Hematopoietic multipotent progenitor cell (in vitro differentiated cells): ENCODE results near the gene CAMK2N2. TPM values are rescaled to one million over a fixed set of nuclear protein-coding genes. Genes with fewer than 3 reads are reported as not detected.

Experiments
- DNase-seq, 3 donors: peaks; one replicate each; pipeline ENCODE4 v3.0.0-alpha.2; 2011 to 2015; ENCODE audit warnings: low read depth in 2 of 3, low spot score in 2 of 3
- total RNA-seq: library from RNA; depleted of rRNA; stranded (reverse); fragments of >200 nt; gene quantifications from one replicate; pipeline ENCODE4 v1.2.3, GENCODE V29; 2012

CAMK2N2 gene
- not detected for total RNA-seq

DNA sequence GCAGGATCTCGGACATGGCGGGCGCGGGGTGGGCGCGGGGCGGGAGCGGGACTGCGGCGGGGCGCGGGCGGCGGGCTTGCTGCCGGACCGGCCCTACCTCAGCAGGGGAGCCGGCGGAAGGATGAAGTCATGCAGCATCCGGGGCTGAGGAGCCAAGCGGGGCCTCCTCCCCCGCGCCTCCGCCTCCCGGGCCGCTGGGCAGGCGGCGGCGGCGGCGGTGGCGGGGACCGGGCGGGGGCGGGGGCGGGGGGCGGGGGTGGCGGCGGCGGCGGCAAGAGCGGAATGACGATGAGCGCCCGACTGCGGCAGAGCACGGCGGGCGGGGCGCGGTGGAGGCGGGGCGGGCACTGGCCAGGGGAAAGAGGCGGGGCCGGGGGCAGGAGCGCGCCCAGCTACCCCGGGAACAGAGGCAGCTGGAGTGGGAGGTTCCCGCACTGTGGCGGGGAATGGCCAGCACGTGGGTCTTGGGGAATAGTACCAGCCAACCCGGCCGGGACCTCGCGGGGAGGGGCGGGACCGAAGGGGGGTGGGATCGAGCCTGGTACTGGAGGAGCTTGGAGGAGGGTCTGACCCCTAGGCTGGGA, at the start of gene CAMK2N2:
CAMK2N2 (minus strand) TSS at position 284 of the 584 bp plus-strand sequence; CDS start at position 16, 268 bp downstream.
- no peak for DNase-seq

DNA sequence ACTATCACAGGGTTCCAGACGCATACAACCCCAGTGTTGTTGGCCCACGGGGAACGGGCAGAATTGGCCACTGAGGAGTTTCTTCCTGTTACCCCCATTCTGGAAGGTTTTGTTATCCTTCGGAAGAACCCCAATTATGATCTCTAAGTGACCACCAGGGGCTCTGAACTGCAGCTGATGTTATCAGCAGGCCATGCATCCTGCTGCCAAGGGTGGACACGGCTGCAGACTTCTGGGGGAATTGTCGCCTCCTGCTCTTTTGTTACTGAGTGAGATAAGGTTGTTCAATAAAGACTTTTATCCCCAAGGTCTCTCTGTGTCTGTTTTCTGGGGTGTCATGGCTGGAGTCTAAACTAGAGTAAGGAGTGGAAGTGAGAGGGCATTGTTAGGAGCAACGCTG, 47.4 kb upstream of the CAMK2N2 start:
- no peak for DNase-seq

DNA sequence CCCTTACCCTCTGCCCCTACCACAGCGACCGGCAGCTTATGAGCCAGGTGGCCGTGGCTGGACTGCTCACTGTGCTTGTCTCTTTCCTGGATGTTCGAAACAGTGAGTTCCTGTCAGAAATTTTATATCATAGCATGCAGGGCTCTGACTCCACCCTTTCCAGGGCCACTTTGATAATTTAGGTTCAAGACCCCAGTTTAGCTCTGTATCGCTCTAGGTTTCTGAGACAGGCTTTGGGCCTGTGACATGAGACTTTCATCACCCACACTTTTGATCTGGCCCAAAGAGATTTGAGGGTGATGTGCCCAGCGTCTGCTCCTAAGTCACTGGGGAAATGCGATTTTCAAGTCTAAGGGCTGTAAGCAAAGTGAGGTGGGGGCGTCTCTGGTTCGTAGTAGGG, 46.6 kb upstream of the CAMK2N2 start:
- DNase-seq = no peak

DNA sequence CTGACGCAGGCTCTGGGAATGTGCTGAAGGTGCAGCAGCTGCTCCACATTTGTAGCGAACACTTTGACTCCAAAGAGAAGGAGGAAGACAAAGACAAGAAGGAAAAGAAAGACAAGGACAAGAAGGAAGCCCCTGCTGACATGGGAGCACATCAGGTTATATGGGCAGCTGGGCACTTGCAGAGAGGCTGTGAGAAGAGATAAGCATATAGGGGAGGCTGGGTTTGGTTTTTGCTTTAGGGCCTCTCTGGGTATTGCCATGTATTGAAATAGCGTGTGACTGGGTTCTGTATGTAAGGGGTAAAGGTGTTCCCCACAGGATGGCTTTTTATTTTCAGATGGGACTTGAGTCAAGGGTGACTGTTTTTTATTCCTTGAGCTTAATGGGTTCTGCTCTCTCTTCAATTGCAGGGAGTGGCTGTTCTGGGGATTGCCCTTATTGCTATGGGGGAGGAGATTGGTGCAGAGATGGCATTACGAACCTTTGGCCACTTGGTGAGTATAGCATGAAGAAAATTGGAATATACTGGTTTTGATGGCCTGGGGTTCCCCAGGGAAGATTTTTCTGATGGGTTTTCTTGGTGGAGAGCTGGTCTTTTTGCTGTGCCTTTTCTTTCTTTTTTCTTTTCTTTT, 45.1 kb upstream of the CAMK2N2 start:
- DNase-seq = no peak

DNA sequence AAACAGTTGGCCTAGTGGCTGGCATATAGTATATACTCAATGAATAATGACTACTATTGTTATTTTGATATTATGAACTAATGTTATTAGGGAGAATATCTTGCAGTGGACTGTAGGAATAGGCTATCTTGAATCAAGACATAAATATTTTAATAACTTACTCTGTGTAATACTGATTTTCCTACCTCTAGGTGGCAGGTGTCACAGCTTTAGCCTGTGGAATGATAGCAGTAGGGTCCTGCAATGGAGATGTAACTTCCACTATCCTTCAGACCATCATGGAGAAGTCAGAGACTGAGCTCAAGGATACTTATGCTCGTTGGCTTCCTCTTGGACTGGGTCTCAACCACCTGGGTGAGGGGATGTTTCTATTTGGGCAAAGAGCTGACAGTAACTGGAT, 44.2 kb upstream of the CAMK2N2 start:
- peak in 2 of 3 donors; percentile 22 to 38 for DNase-seq

DNA sequence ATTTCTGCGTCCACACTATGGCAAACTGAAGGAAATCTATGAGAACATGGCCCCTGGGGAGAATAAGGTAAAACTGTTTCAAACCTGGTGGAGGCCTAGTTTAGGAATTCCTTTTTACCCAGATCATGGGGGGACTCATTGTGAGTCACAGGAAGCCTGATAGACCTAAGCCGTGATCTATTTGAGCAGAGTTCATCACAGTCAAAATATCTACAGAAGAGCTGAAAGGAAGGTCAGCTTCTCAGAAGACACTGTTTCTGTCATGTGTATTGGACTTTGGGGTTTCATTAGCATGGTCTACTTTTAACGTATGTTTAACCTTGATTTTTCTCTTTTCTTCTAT, 39.0 kb upstream of the CAMK2N2 start:
- no peak for DNase-seq

DNA sequence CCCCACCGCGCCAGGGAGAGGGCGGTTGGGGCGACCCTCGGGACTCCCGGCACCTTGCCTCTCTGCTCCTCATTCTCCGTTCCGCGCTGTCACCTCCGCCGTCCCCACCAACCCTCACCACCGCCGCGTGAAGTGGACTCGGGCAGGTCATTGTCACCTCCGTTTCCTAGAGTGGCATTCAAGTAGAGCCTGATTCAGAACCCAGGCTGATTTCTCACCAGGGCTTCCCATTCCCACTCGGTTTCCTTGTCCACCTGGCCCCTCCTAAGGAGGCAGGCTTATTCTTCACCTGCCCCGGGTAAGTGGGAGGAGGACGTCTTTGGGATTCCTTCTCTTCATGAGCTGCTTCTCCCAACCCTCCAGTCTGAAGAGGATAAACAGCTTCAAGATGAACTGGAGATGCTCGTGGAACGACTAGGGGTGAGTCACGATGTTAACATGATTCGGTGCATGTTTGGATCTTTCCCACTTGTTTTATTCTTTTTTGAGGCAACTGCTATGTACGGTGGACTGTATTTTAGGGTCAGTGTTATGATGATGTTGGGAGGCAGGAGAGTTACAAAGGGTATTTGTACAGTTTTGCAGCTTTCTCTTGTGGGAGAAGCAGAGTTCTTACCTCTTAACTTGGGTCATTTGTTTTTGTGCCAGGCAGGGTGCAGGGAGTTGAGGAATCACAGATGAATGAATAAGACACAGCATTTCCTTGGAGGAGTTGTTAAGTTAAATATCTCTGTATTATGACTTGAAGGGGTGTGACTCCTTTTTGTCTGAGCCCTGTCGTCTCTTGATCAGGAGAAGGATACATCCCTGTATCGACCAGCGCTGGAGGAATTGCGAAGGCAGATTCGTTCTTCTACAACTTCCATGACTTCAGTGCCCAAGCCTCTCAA, 38.4 kb upstream of the CAMK2N2 start:
- no peak for DNase-seq

DNA sequence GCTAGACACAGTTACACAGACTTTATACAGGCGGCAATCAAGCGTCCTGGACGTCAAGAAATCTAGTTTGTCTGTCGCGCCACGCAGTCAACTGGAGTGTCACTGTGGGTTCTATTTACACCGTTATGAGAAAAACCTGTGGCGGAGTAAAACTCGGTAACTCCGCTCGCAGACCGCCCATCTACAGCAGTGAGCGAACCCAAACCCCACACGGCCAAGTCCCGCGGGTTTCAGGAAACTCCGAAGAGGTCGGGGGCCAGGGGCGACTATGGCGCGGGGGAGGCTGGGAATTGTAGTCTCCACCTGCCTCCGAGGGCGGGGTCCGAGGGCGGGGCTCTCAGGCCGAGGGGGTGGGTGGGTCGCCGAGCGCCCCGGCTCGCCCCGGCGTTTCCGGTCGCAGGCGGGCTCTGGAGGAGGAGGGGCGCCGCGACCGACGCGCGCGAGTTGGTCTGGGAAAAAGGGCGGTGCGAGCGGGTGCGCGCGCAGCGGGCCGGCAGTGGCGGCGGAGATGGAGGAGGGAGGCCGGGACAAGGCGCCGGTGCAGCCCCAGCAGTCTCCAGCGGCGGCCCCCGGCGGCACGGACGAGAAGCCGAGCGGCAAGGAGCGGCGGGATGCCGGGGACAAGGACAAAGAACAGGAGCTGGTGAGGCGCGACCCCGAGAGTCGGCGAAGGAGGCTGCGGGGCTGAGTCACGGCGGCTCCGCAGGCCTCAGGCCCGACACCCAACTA, 37.6 kb upstream of the CAMK2N2 start, which contains the start of gene PSMD2:
PSMD2 (plus strand) TSS at position 483 of the 729 bp plus-strand sequence; CDS start at position 509, 26 bp downstream.
- DNase-seq = peak; percentile 86 to 98 (median 97)

DNA sequence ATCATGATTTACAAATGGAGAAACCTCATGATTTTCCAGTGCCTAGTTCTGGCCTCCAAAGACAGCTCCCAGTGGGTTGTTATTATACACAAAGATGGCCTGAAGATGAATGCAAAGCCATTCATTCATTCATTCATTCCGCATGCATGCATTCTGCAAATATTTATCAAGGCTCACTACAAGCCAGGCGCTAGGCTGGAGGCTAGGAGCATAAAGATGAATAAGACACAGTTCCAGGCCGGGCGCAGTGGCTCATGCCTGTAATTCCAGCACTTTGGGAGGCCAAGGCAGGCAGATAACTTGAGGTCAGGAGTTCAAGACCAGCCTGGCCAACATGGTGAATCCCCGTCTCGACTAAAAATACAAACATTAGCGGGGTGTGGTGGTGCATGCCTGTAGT, 35.3 kb upstream of the CAMK2N2 start:
- DNase-seq = no peak

DNA sequence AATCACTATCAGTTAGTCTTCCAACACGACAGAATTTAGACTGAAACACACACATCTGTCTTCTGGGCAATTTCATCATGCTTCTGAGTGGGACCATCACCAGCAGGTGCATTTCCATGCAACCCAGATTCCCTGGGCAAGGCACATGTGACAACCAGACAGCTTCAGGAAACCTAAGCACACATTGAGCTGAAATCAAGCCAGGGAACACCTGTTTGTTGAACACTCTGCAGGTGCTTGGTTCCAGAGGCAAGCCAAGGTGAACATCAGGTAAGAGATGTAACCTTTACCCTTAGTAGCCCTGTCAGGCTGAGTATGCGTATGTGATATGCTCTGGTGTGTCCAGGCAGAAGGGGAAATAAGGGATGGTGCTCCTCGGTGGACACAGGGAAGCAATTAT, 34.4 kb upstream of the CAMK2N2 start:
- no peak for DNase-seq

DNA sequence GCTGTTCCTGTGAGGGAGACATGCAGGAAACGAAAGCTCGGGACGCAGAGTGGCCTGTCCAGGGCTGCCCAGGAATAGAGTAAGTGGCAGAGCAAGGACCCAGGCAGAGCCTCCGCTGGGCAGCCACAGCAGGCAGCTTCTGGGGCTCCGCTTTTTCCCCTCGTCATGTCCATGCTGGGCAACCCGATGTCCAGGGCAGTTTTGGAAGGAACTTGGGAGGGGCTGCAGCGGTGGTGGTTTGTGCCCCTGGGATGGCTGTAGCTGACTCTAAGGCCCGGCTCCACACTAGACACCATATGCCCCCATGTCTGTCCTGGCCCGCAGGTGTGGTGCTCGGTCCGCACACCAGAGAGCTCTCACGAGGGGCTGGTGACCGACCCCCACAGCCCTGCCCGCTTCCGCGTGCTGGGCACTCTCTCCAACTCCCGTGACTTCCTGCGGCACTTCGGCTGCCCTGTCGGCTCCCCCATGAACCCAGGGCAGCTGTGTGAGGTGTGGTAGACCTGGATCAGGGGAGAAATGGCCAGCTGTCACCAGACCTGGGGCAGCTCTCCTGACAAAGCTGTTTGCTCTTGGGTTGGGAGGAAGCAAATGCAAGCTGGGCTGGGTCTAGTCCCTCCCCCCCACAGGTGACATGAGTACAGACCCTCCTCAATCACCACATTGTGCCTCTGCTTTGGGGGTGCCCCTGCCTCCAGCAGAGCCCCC, 30.5 kb upstream of the CAMK2N2 start:
- DNase-seq = no peak

DNA sequence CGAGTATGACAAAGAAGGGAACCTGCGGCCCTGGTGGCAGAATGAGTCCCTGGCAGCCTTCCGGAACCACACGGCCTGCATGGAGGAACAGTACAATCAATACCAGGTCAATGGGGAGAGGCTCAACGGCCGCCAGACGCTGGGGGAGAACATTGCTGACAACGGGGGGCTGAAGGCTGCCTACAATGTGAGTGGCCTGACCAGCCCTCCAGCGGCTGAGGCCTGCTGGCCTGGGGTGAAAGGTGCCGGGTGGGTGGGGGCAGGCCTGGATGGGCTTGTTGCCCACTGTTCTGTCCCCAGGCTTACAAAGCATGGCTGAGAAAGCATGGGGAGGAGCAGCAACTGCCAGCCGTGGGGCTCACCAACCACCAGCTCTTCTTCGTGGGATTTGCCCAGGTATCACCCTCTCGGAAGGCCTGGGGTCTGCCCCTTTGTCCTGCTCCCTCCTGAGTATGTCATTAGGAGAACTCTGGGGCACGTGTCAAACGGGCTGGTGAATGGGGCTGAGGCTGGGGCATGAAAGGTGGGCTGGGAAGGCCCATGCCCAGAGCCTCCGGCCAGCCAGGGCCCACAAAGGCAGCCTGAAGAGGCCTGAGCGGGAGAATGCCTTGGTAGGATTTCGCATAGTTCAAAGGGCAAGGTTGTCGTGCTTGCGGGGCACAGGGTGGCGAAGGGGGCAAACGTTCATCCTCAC, 29.8 kb upstream of the CAMK2N2 start:
- no peak for DNase-seq

DNA sequence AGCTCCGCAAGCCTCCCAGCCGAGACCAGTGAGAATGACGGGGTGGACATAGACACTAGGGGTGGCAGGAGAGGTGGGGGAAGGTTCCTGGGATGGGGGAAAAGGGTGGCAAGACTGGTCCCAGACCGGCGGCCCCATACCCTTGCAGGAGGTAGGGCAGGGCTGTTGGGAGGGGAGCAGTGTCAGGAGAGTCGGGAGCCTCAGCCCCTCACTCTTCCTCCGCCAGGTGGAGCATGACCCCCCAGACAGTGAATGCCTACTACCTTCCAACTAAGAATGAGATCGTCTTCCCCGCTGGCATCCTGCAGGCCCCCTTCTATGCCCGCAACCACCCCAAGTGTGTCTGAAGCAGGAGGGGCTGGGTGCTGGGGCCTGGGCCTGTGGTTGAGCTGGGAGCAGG, 29.0 kb upstream of the CAMK2N2 start:
- DNase-seq = no peak

DNA sequence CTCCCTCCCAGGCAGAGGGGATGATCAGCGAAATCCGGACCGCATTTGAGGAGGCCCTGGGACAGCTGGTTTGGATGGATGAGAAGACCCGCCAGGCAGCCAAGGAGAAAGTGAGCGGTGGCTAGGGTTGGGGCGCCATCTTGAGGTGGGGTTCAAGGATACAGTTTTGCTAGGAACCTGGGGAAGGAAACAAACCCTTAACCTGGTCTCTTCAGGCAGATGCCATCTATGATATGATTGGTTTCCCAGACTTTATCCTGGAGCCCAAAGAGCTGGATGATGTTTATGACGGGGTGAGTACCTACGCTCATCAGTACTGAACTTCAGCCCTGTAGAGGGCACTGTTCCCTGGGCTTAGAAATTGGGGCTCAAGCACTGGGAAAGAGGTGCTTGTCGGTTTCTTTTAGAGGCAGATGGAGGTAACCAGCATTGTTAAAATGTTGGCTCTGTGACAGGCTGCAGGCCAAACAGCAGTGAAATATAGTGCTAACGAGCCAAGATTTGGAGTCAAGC, 28.1 kb upstream of the CAMK2N2 start:
- DNase-seq = peak; percentile 16 to 78 (median 58)

DNA sequence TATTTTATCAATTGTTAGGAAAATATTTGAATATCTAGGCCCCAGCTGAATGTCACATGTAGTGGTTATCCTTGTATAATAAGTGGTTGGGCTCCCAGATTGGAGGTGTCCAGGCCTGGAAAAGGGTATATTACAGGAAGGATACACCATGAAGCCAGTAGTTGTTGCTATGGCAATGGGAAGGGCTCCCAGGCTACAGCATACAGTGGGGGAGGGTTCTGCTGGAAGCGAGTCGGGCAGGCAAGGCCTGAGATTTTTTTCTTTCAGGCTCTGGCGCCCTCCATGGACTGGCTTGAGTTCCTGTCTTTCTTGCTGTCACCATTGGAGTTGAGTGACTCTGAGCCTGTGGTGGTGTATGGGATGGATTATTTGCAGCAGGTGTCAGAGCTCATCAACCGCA, 23.3 kb upstream of the CAMK2N2 start:
- peak in 2 of 3 donors; percentile 29 to 45 for DNase-seq

DNA sequence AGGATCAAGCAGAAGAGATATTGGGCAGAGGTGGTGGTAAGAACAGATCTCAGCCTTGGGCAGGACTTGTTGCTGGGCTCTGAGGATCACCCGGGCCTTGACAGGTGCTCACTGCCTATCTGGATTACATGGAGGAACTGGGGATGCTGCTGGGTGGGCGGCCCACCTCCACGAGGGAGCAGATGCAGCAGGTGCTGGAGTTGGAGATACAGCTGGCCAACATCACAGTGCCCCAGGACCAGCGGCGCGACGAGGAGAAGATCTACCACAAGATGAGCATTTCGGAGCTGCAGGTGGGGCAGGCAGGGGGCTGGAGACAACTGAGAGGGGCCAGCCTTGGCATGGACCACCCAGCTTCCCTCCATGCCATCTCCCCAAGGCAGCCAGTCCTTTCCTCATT, 22.3 kb upstream of the CAMK2N2 start:
- DNase-seq = no peak

DNA sequence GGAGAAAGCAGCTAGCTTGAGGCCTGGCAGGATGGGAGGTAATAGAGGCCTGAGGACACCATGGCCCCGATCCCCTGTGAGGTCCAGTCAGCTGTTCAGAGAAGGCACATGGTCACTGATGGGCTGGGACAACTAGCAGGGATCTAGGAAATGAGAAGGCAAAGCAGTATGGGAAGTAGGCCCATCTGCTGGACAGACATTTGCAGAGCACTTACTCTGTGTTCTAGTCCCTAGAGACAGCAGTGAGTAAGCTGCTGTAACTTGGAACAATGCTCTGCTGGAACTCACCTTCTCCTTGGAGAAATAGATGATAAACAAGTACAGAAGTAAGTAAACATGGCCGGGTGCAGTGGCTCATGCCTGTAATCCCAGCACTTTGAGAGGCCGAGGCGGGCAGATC, 21.6 kb upstream of the CAMK2N2 start:
- DNase-seq = no peak

DNA sequence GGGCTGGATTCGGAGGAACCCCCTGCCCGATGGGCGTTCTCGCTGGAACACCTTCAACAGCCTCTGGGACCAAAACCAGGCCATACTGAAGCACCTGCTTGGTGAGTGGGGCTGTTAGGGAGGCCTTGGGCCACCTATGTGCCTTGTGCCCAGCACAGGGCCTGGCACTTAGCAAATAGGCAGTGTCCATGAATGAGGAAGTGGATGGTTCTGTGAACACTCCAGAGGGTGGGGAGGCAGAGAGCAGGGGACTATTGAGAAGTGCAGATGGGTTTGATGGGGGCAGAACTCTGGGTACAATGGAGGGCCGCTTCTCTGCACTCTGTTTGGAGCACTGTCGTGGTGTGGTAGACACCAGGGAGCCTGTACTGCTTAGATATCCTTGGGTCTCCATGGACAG, 16.0 kb upstream of the CAMK2N2 start:
- no peak for DNase-seq
